GM21423 (cell line): ENCODE measurements around the gene NSDHL.
A peak's percentile ranks its signal among the peaks of the same experiment; 100 is the strongest.
"Not testable (repeated sequence)": the region's sequence is repeated elsewhere in the genome, so short reads cannot be mapped to it uniquely, and the experiment has no call there.

Experiments used
- ATAC-seq: cut with Tn5 transposase; IDR thresholded peaks from one replicate; pipeline ENCODE4 v1.9.1; 2021; ENCODE audit warnings: mild to moderate bottlenecking, moderate library complexity; ENCODE audit not compliant: unreplicated experiment

The NSDHL gene

GRCh38 chrX:152830312-152831305 lies at the start of gene NSDHL, which contains the start of gene CETN2:
TSS of gene NSDHL (plus strand) at chrX:152831063. CDS start at chrX:152846325, 15,262 bp downstream.
TSS of gene CETN2 (minus strand) at chrX:152830757. CDS start at chrX:152830710, 47 bp downstream.
- peak; percentile 99 for ATAC-seq

GRCh38 chrX:152787062-152787461 lies 43.8 kb upstream of the NSDHL start:
- not testable (repeated sequence) for ATAC-seq

- no peak for ATAC-seq
These were observed 31.9 kb upstream of the NSDHL start for GRCh38 chrX:152798945-152799344.

- ATAC-seq, result no peak
These were observed 24.8 kb upstream of the NSDHL start for GRCh38 chrX:152806035-152806434.

- no peak for ATAC-seq
These were observed 20.5 kb upstream of the NSDHL start for GRCh38 chrX:152810403-152810802.

- ATAC-seq, result no peak
These were observed 17.7 kb upstream of the NSDHL start for GRCh38 chrX:152813206-152813605.

- ATAC-seq, result no peak
These were observed 16.8 kb upstream of the NSDHL start for GRCh38 chrX:152814048-152814447.

- ATAC-seq, result no peak
These were observed 13.6 kb upstream of the NSDHL start for GRCh38 chrX:152817078-152817764.

GRCh38 chrX:152818356-152818755 lies 12.5 kb upstream of the NSDHL start:
- ATAC-seq, result no peak

- no peak for ATAC-seq
These were observed 11.6 kb upstream of the NSDHL start for GRCh38 chrX:152819266-152819665.

GRCh38 chrX:152819732-152820131 lies 11.1 kb upstream of the NSDHL start:
- ATAC-seq, result no peak

- ATAC-seq, result no peak
These were observed 9.6 kb upstream of the NSDHL start for GRCh38 chrX:152821145-152821765.

- ATAC-seq, result no peak
These were observed 8.3 kb upstream of the NSDHL start for GRCh38 chrX:152822383-152823086.

GRCh38 chrX:152823657-152824056 lies 7.2 kb upstream of the NSDHL start:
- ATAC-seq, result no peak

GRCh38 chrX:152824841-152825374 lies 6.0 kb upstream of the NSDHL start:
- ATAC-seq, result no peak

GRCh38 chrX:152831391-152831790 lies 528 bp downstream of the NSDHL start:
- no peak for ATAC-seq

GRCh38 chrX:152832520-152832919 lies 1.7 kb downstream of the NSDHL start:
- no peak for ATAC-seq

GRCh38 chrX:152833378-152833777 lies 2.5 kb downstream of the NSDHL start:
- ATAC-seq, result no peak

GRCh38 chrX:152835470-152835869 lies 4.6 kb downstream of the NSDHL start:
- ATAC-seq, result not testable (repeated sequence)

- ATAC-seq, result no peak
These were observed 12.0 kb downstream of the NSDHL start for GRCh38 chrX:152842772-152843338.
